Measurements from ENCODE around the gene FAM149B1. TPM values are rescaled to one million over a fixed set of nuclear protein-coding genes. Genes with fewer than 3 reads are reported as not detected.

The FAM149B1 gene
- total RNA-seq, 3 donors from 2014 or later (not counting 1 experiment from before 2014, with no cell fraction given): 12.7 to 17.6 (median 12.8) TPM

GRCh38 chr10:73239908-73240307 lies 72.0 kb downstream of the FAM149B1 start:
- no peak overlapping the region for H3K27ac Mint-ChIP-seq
- H3K4me3 ChIP-seq (ENCODE audit: low read length): no peak overlapping the region

GRCh38 chr10:73244866-73245477 lies 77.1 kb downstream of the FAM149B1 start:
- peaks cover 32 to 35% of the 10 kb centered on the region in 2 donors for H3K4me1 Mint-ChIP-seq

More at GRCh38 chr10:73239908-73240307, 72.0 kb downstream of the FAM149B1 start:
- H3K27me3 ChIP-seq (ENCODE audit: control insufficient read depth, insufficient read depth, low read length): no peaks in the 10 kb centered on the region
- Mint-ChIP-seq H3K4me3 (no peak overlapping the region), H3K9me3 (no peaks in the 10 kb centered on the region), H3K36me3 (peaks cover 8% of the 10 kb centered on the region), H3K4me1 (peaks cover 5% of the 10 kb centered on the region in 2 donors), H3K27me3 (ENCODE audit: low read depth in 2 of 2) (no peaks in the 10 kb centered on the region)
- H3K9me3 ChIP-seq (ENCODE audit: control insufficient read depth, insufficient read depth, low read length): no peaks in the 10 kb centered on the region
- no peaks in the 10 kb centered on the region for H3K4me1 ChIP-seq (ENCODE audit: control insufficient read depth, insufficient read depth, low read length)
- peaks cover 49% of the 10 kb centered on the region for H3K36me3 ChIP-seq (ENCODE audit: control insufficient read depth, insufficient read depth, low read length)
- intact Hi-C loops (cut with micrococcal nuclease): no loop called here
- no peak for TF ChIP-seq CTCF (IDR thresholded peaks at IDR 0.05)
- 100% methylated on average over 1 of the region's 2 CpGs for WGBS (ENCODE audit: insufficient coverage)
- DNase-seq: no peak
- no peak for ATAC-seq
- no peak overlapping the region for H3K27ac ChIP-seq (ENCODE audit: low read length)

GRCh38 chr10:73246322-73246645 lies 78.4 kb downstream of the FAM149B1 start:
- H3K36me3 Mint-ChIP-seq: peaks cover 8% of the 10 kb centered on the region
- WGBS (ENCODE audit: insufficient coverage): 4% methylated on average over 5 of the region's 8 CpGs
- DNase-seq: peak in 1 of 2 donors; percentile 31

More at GRCh38 chr10:73244866-73245477, 77.1 kb downstream of the FAM149B1 start:
- Mint-ChIP-seq H3K4me3 (peak overlapping the region; percentile 21), H3K27ac (peak overlapping the region; percentile 58 to 63), H3K9me3 (no peaks in the 10 kb centered on the region), H3K36me3 (peaks cover 8% of the 10 kb centered on the region), H3K27me3 (ENCODE audit: low read depth in 2 of 2) (no peaks in the 10 kb centered on the region)
- H3K4me1 ChIP-seq (ENCODE audit: control insufficient read depth, insufficient read depth, low read length): peaks cover 9% of the 10 kb centered on the region
- DNase-seq: no peak
- peaks cover 39% of the 10 kb centered on the region for H3K36me3 ChIP-seq (ENCODE audit: control insufficient read depth, insufficient read depth, low read length)
- H3K9me3 ChIP-seq (ENCODE audit: control insufficient read depth, insufficient read depth, low read length): no peaks in the 10 kb centered on the region
- H3K27me3 ChIP-seq (ENCODE audit: control insufficient read depth, insufficient read depth, low read length): no peaks in the 10 kb centered on the region
- intact Hi-C loops (cut with micrococcal nuclease): loop anchor here (5.0 kb wide), 2 partner anchors 78 to 167 kb away; partner anchors contain the start of genes ANXA7, ECD and FAM149B1
- H3K4me3 ChIP-seq (ENCODE audit: low read length): no peak overlapping the region
- TF ChIP-seq CTCF (IDR thresholded peaks at IDR 0.05): no peak
- H3K27ac ChIP-seq (ENCODE audit: low read length): no peak overlapping the region
- 30% methylated on average over 8 of the region's 8 CpGs for WGBS (ENCODE audit: insufficient coverage)
- ATAC-seq: no peak

More at GRCh38 chr10:73246322-73246645, 78.4 kb downstream of the FAM149B1 start:
- H3K27me3 ChIP-seq (ENCODE audit: control insufficient read depth, insufficient read depth, low read length): no peaks in the 10 kb centered on the region
- peaks cover 42 to 44% of the 10 kb centered on the region in 2 donors for H3K4me1 Mint-ChIP-seq
- H3K36me3 ChIP-seq (ENCODE audit: control insufficient read depth, insufficient read depth, low read length): peaks cover 29% of the 10 kb centered on the region
- H3K4me3 ChIP-seq (ENCODE audit: low read length): peak overlapping the region; percentile 83
- H3K9me3 ChIP-seq (ENCODE audit: control insufficient read depth, insufficient read depth, low read length): no peaks in the 10 kb centered on the region
- H3K27ac ChIP-seq (ENCODE audit: low read length): peak overlapping the region; percentile 88
- peak overlapping the region; percentile 89 to 94 for H3K27ac Mint-ChIP-seq
- H3K9me3 Mint-ChIP-seq: no peaks in the 10 kb centered on the region
- intact Hi-C loops (cut with micrococcal nuclease): loop anchor here (2.0 to 5.0 kb wide), 3 partner anchors 79 to 166 kb away; partner anchors contain the start of genes ANXA7, CFAP70, ECD and FAM149B1
- no peak for ATAC-seq
- H3K4me3 Mint-ChIP-seq: peak overlapping the region; percentile 95
- peaks cover 11% of the 10 kb centered on the region for H3K4me1 ChIP-seq (ENCODE audit: control insufficient read depth, insufficient read depth, low read length)
- H3K27me3 Mint-ChIP-seq (ENCODE audit: low read depth in 2 of 2): no peaks in the 10 kb centered on the region
- TF ChIP-seq CTCF (IDR thresholded peaks at IDR 0.05): no peak
